A673 (cell line): ENCODE results near the gene HNRNPUL1. TPM values are rescaled to one million over a fixed set of nuclear protein-coding genes. Genes with fewer than 3 reads are reported as not detected.

ENCODE experiments used
- BruUV-seq: library from RNA; stranded (reverse); fragments of 400-500 nt; replicated peaks from 2 replicates; lab custom pipeline; 2021; lab: Mats Ljungman, UMichigan
- CTCF ChIA-PET: fragments of 300-600 bp; sonication (Branson Sonifier 250); formaldehyde crosslinking; loops from one replicate; lab custom pipeline; 2022; ENCODE audit warnings: antibody characterized with exemption; lab: Charles Lee
- POLR2A ChIA-PET: fragments of 300-600 bp; sonication (Branson Sonifier 250); formaldehyde crosslinking; loops from one replicate; lab custom pipeline; 2022; ENCODE audit warnings: antibody characterized with exemption; ENCODE audit not compliant: low non-redundant PET; lab: Charles Lee
- DNase-seq: peaks from one replicate; pipeline ENCODE4 v3.0.0-alpha.2; 2015; ENCODE audit warnings: low spot score
- H3K27ac ChIP-seq: fragments of 200-600 bp; sonication (generic); 2 replicates; pipeline ENCODE4 v1.5.1; 2016; ENCODE audit warnings: mixed run types, low read depth, mild to moderate bottlenecking, mixed read lengths, antibody characterized with exemption, low read length; ENCODE audit not compliant: poor library complexity, severe bottlenecking
- H3K27me3 ChIP-seq: fragments of 200-600 bp; sonication (generic); replicated peaks from 2 replicates; pipeline ENCODE4 v1.6.1; 2017; ENCODE audit warnings: mixed run types, low read depth, mild to moderate bottlenecking, mixed read lengths, antibody characterized with exemption, low read length; ENCODE audit not compliant: insufficient read depth, poor library complexity
- H3K36me3 ChIP-seq: fragments of 200-600 bp; sonication (generic); 2 replicates; pipeline ENCODE4 v1.6.1; 2016; ENCODE audit warnings: mixed run types, mild to moderate bottlenecking, mixed read lengths, antibody characterized with exemption, low read length; ENCODE audit not compliant: insufficient read depth, poor library complexity, severe bottlenecking
- H3K4me1 ChIP-seq: fragments of 200-600 bp; sonication (generic); 2 replicates; pipeline ENCODE4 v1.6.1; 2017; ENCODE audit warnings: mixed run types, mild to moderate bottlenecking, mixed read lengths, antibody characterized with exemption, low read length; ENCODE audit not compliant: insufficient read depth, poor library complexity, severe bottlenecking
- H3K4me3 ChIP-seq: fragments of 200-600 bp; sonication (generic); 2 replicates; pipeline ENCODE4 v1.5.1; 2016; ENCODE audit warnings: low read depth, mixed run types, mild to moderate bottlenecking, mixed read lengths, low read length; ENCODE audit not compliant: poor library complexity, severe bottlenecking
- H3K9me3 ChIP-seq: fragments of 200-600 bp; sonication (generic); 2 replicates; pipeline ENCODE4 v1.6.1; 2016; ENCODE audit warnings: mixed run types, low read depth, mild to moderate bottlenecking, mixed read lengths, antibody characterized with exemption, low read length; ENCODE audit not compliant: poor library complexity, severe bottlenecking
- CTCF ChIP-seq: fragments of 300-800, 200-600 bp; sonication (generic); conservative IDR thresholded peaks from 2 replicates; pipeline ENCODE4 v1.5.1; 2017; ENCODE audit warnings: low read depth, mild to moderate bottlenecking, antibody characterized with exemption, low read length, moderate library complexity, mixed read lengths
- EZH2 ChIP-seq: fragments of 200-600 bp; sonication (generic); IDR thresholded peaks from 2 replicates; pipeline ENCODE4 v1.6.1; 2017; ENCODE audit warnings: borderline replicate concordance, low read depth, mild to moderate bottlenecking, mixed read lengths, antibody characterized with exemption, low read length; ENCODE audit not compliant: poor library complexity, severe bottlenecking
- intact Hi-C: fragments of 100-400 bp; cut with micrococcal nuclease; formaldehyde crosslinking; loops from one replicate; pipeline ENCODE4 v1.10.0; 2022; ENCODE audit not compliant: unreplicated experiment
- total RNA-seq: library from RNA; stranded (reverse); gene quantifications from 2 replicates; pipeline ENCODE4 v1.2.3, GENCODE V29; 2021

HNRNPUL1 gene
- total RNA-seq, 1 experiment from 2014 or later: 344 TPM

GRCh38 chr19:41294393-41294792, 30.2 kb downstream of the HNRNPUL1 start:
- POLR2A ChIA-PET: no interaction called here
- Histone ChIP-seq H3K9me3 (no peaks in the 10 kb centered on the region), H3K4me3 (no peak overlapping the region), H3K27ac (no peak overlapping the region), H3K27me3 (no peaks in the 10 kb centered on the region), H3K4me1 (no peaks in the 10 kb centered on the region), H3K36me3 (peaks cover 97% of the 10 kb centered on the region)
- TF ChIP-seq EZH2 (no peak), CTCF (no peak)
- intact Hi-C loops: no loop called here
- DNase-seq: no peak
- CTCF ChIA-PET: interaction anchor here (0.6 kb wide), 1 partner anchor 155 kb away, joined by 11 read pairs; no protein-coding TSS in a partner anchor
- BruUV-seq: no TSS peak

GRCh38 chr19:41295499-41295898, 31.3 kb downstream of the HNRNPUL1 start:
- Histone ChIP-seq H3K27me3 (no peaks in the 10 kb centered on the region), H3K4me1 (no peaks in the 10 kb centered on the region), H3K9me3 (no peaks in the 10 kb centered on the region), H3K36me3 (peaks cover 98% of the 10 kb centered on the region), H3K4me3 (no peak overlapping the region), H3K27ac (no peak overlapping the region)
- ChIA-PET CTCF (no interaction called here), POLR2A (no interaction called here)
- DNase-seq: no peak
- no peak for TF ChIP-seq CTCF
- TF ChIP-seq EZH2: no peak
- intact Hi-C loops: no loop called here
- no TSS peak for BruUV-seq

- BruUV-seq: no TSS peak
- Histone ChIP-seq H3K27ac (no peak overlapping the region), H3K36me3 (peaks cover 100% of the 10 kb centered on the region), H3K27me3 (no peaks in the 10 kb centered on the region), H3K4me1 (no peaks in the 10 kb centered on the region), H3K4me3 (no peak overlapping the region), H3K9me3 (no peaks in the 10 kb centered on the region)
- TF ChIP-seq EZH2 (no peak), CTCF (no peak)
- CTCF ChIA-PET: no interaction called here
- POLR2A ChIA-PET: no interaction called here
- DNase-seq: no peak
- intact Hi-C loops: no loop called here
Observed at GRCh38 chr19:41296433-41296871, 32.3 kb downstream of the HNRNPUL1 start.
